ENCODE results near the gene MFSD1. TPM values are rescaled to one million over a fixed set of nuclear protein-coding genes. Genes with fewer than 3 reads are reported as not detected.

Gene MFSD1
- polyA plus RNA-seq, 3 donors: 110 to 262 (median 225) TPM

GRCh38 chr3:158846803-158847451 lies 45.1 kb downstream of the MFSD1 start:
- H3K79me2 ChIP-seq (ENCODE audit: insufficient read depth, low read length): no peaks in the 10 kb centered on the region
- Mint-ChIP-seq H3K4me3 (no peak overlapping the region), H3K36me3 (no peaks in the 10 kb centered on the region), H3K27me3 (ENCODE audit: low read depth in 3 of 3) (peaks cover 0 to 3% (median 2%) of the 10 kb centered on the region in 3 donors), H3K9me3 (no peaks in the 10 kb centered on the region), H3K27ac (no peak overlapping the region), H3K4me1 (no peaks in the 10 kb centered on the region)
- no peak overlapping the region for H3K4me3 ChIP-seq (replicated peaks in 1 of 3; ENCODE audit: low read depth in 2 of 3, low read length in 3 of 3)
- DNase-seq: no peak
- H3K4me2 ChIP-seq (replicated peaks; ENCODE audit: extremely low read depth, low read length, poor library complexity, severe bottlenecking): no peak overlapping the region
- no peak for TF ChIP-seq CTCF (IDR thresholded peaks at IDR 0.05)
- no peaks in the 10 kb centered on the region for H3K27me3 ChIP-seq (ENCODE audit: control insufficient read depth in 2 of 2, insufficient read depth in 2 of 2, low read length in 2 of 2)
- H2AFZ ChIP-seq (ENCODE audit: insufficient read depth, low read depth, low read length, poor library complexity, severe bottlenecking): no peak overlapping the region
- no peaks in the 10 kb centered on the region for H4K20me1 ChIP-seq (ENCODE audit: insufficient read depth, low read length)
- no CpG with 5 or more reads among the region's 3 CpGs for WGBS (ENCODE audit: insufficient coverage)
- no peak overlapping the region for H3K27ac ChIP-seq (ENCODE audit: low read depth in 1 of 2, low read length in 2 of 2)
- intact Hi-C loops (cut with micrococcal nuclease): loop anchor here in 1 of 2 donors (5.0 kb wide), 1 partner anchor 415 kb away; no protein-coding TSS in a partner anchor
- H3K4me1 ChIP-seq (ENCODE audit: control insufficient read depth in 1 of 2, insufficient read depth in 2 of 2, low read length in 2 of 2): no peaks in the 10 kb centered on the region
- no peaks in the 10 kb centered on the region for H3K36me3 ChIP-seq (replicated peaks in 1 of 2; ENCODE audit: control insufficient read depth in 1 of 2, insufficient read depth in 2 of 2, low read length in 2 of 2)
- H3K9me3 ChIP-seq (replicated peaks in 1 of 2; ENCODE audit: control insufficient read depth in 1 of 2, insufficient read depth in 1 of 2, low read length in 2 of 2): no peaks in the 10 kb centered on the region
- no peak overlapping the region for H3K9ac ChIP-seq (ENCODE audit: insufficient read depth, low read length, poor library complexity, severe bottlenecking)

GRCh38 chr3:158847452-158847821 lies 45.6 kb downstream of the MFSD1 start:
- Mint-ChIP-seq H3K27me3 (ENCODE audit: low read depth in 3 of 3) (peaks cover 0 to 3% (median 3%) of the 10 kb centered on the region in 3 donors), H3K27ac (no peak overlapping the region)
- intact Hi-C loops (cut with micrococcal nuclease): loop anchor here in 1 of 2 donors (5.0 kb wide), 1 partner anchor 415 kb away; no protein-coding TSS in a partner anchor

More at GRCh38 chr3:158847452-158847821, 45.6 kb downstream of the MFSD1 start:
- Histone ChIP-seq H3K4me2 (replicated peaks; ENCODE audit: extremely low read depth, low read length, poor library complexity, severe bottlenecking) (no peak overlapping the region), H3K27ac (ENCODE audit: low read depth in 1 of 2, low read length in 2 of 2) (no peak overlapping the region), H2AFZ (ENCODE audit: insufficient read depth, low read depth, low read length, poor library complexity, severe bottlenecking) (no peak overlapping the region), H3K9me3 (replicated peaks in 1 of 2; ENCODE audit: control insufficient read depth in 1 of 2, insufficient read depth in 1 of 2, low read length in 2 of 2) (no peaks in the 10 kb centered on the region), H3K9ac (ENCODE audit: insufficient read depth, low read length, poor library complexity, severe bottlenecking) (no peak overlapping the region), H3K36me3 (replicated peaks in 1 of 2; ENCODE audit: control insufficient read depth in 1 of 2, insufficient read depth in 2 of 2, low read length in 2 of 2) (no peaks in the 10 kb centered on the region), H3K27me3 (ENCODE audit: control insufficient read depth in 2 of 2, insufficient read depth in 2 of 2, low read length in 2 of 2) (no peaks in the 10 kb centered on the region), H3K4me1 (ENCODE audit: control insufficient read depth in 1 of 2, insufficient read depth in 2 of 2, low read length in 2 of 2) (no peaks in the 10 kb centered on the region), H3K4me3 (replicated peaks in 1 of 3; ENCODE audit: low read depth in 2 of 3, low read length in 3 of 3) (no peak overlapping the region), H4K20me1 (ENCODE audit: insufficient read depth, low read length) (no peaks in the 10 kb centered on the region), H3K79me2 (ENCODE audit: insufficient read depth, low read length) (no peaks in the 10 kb centered on the region)
- H3K4me3 Mint-ChIP-seq: no peak overlapping the region
- 100% methylated on average over 4 of the region's 4 CpGs for WGBS (ENCODE audit: insufficient coverage)
- TF ChIP-seq CTCF (IDR thresholded peaks at IDR 0.05): no peak
- no peaks in the 10 kb centered on the region for H3K9me3 Mint-ChIP-seq
- DNase-seq: no peak
- no peaks in the 10 kb centered on the region for H3K36me3 Mint-ChIP-seq
- no peaks in the 10 kb centered on the region for H3K4me1 Mint-ChIP-seq
